GM18858 (cell line): ENCODE results near the gene WWOX.
A peak's percentile ranks its signal among the peaks of the same experiment; 100 is the strongest.

Experiments used
- ATAC-seq: cut with Tn5 transposase; IDR thresholded peaks from one replicate; pipeline ENCODE4 v1.9.1; 2021; ENCODE audit not compliant: unreplicated experiment

The WWOX gene

GRCh38 chr16:78102865-78103264, 3.4 kb downstream of the WWOX start:
- no peak for ATAC-seq

- ATAC-seq: no peak
Measured at GRCh38 chr16:78105517-78105916, 6.1 kb downstream of the WWOX start.

- no peak for ATAC-seq
Measured at GRCh38 chr16:78106686-78107085, 7.2 kb downstream of the WWOX start.

- ATAC-seq: no peak
Measured at GRCh38 chr16:78108451-78108850, 9.0 kb downstream of the WWOX start.

GRCh38 chr16:78113258-78113657, 13.8 kb downstream of the WWOX start:
- no peak for ATAC-seq

GRCh38 chr16:78115659-78116058, 16.2 kb downstream of the WWOX start:
- ATAC-seq: no peak

- no peak for ATAC-seq
Measured at GRCh38 chr16:78116946-78117345, 17.5 kb downstream of the WWOX start.

- ATAC-seq: no peak
Measured at GRCh38 chr16:78117391-78117790, 17.9 kb downstream of the WWOX start.

- no peak for ATAC-seq
Measured at GRCh38 chr16:78118469-78119025, 19.1 kb downstream of the WWOX start.

GRCh38 chr16:78122774-78123315, 23.4 kb downstream of the WWOX start:
- ATAC-seq: peak; percentile 89

GRCh38 chr16:78125112-78125844, 25.8 kb downstream of the WWOX start:
- no peak for ATAC-seq

GRCh38 chr16:78126662-78127061, 27.2 kb downstream of the WWOX start:
- no peak for ATAC-seq

- ATAC-seq: no peak
Measured at GRCh38 chr16:78127130-78127529, 27.7 kb downstream of the WWOX start.

- no peak for ATAC-seq
Measured at GRCh38 chr16:78128913-78129312, 29.5 kb downstream of the WWOX start.

- no peak for ATAC-seq
Measured at GRCh38 chr16:78129349-78129748, 29.9 kb downstream of the WWOX start.

- no peak for ATAC-seq
Measured at GRCh38 chr16:78130083-78130608, 30.7 kb downstream of the WWOX start.

GRCh38 chr16:78130950-78131349, 31.5 kb downstream of the WWOX start:
- no peak for ATAC-seq

- no peak for ATAC-seq
Measured at GRCh38 chr16:78133919-78134318, 34.5 kb downstream of the WWOX start.

- no peak for ATAC-seq
Measured at GRCh38 chr16:78134944-78135619, 35.6 kb downstream of the WWOX start.

GRCh38 chr16:78137179-78137578, 37.7 kb downstream of the WWOX start:
- no peak for ATAC-seq

GRCh38 chr16:78137782-78138616, 38.5 kb downstream of the WWOX start:
- ATAC-seq: no peak
